HUES48 (cell line): ENCODE measurements around the gene AFAP1.

Experiments
- H3K27ac ChIP-seq: one replicate; pipeline ENCODE4 v1.7.0; 2013; ENCODE audit warnings: low read depth, low read length, inconsistent platforms
- H3K27me3 ChIP-seq: 2 replicates; pipeline ENCODE4 v1.6.1; 2013; ENCODE audit warnings: mild to moderate bottlenecking, low read length; ENCODE audit not compliant: control insufficient read depth, insufficient read depth
- H3K36me3 ChIP-seq: 2 replicates; pipeline ENCODE4 v1.6.1; 2013; ENCODE audit warnings: low read length; ENCODE audit not compliant: control insufficient read depth, insufficient read depth
- H3K4me1 ChIP-seq: 2 replicates; pipeline ENCODE4 v1.6.1; 2013; ENCODE audit warnings: mild to moderate bottlenecking, low read length; ENCODE audit not compliant: control insufficient read depth, insufficient read depth
- H3K4me3 ChIP-seq: 2 replicates; pipeline ENCODE4 v1.5.1; 2013; ENCODE audit warnings: mild to moderate bottlenecking, low read depth, low read length
- H3K9ac ChIP-seq: 2 replicates; pipeline ENCODE4 v1.6.1; 2013; ENCODE audit warnings: mild to moderate bottlenecking, low read depth, low read length, moderate library complexity
- H3K9me3 ChIP-seq: 2 replicates; pipeline ENCODE4 v1.6.1; 2013; ENCODE audit warnings: low read length; ENCODE audit not compliant: control insufficient read depth, insufficient read depth

The AFAP1 gene

DNA sequence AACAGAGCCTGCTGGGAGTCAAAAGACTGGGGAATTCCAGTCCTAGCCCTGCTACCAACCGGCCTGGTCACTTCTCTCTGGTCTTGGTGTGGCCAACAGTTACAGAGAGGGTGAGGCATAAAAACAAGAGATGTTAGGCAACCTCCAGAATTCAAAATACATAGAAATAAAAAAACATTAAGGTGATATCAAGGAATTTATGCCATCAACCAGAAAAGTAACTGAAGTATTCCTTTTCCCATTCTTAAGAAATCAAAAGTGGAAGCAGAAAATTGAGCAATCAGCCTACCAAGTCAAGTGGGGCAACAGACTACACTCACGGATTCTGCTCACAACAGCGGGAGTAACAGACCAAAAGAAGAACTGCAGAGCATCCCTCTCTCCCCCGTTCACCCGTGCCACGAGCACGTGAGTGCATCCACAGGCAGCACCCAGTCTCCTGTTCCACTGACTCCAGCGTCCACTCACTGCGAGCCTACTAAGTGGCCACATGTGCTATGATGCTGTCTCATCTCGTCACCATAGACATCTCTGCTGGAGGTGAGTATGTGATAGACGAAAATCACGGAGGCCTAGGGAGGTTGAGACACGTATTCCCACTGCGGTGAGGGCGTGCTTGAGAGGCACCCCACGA lies 29.3 kb downstream of the AFAP1 start:
- Histone ChIP-seq H3K4me3 (peak overlapping the region; percentile 18; the same call in 1 of the 2 replicates), H3K36me3 (no peaks in the 10 kb centered on the region), H3K27ac (peak overlapping the region; percentile 84), H3K9me3 (no peaks in the 10 kb centered on the region), H3K9ac (peak overlapping the region; percentile 34), H3K27me3 (no peaks in the 10 kb centered on the region), H3K4me1 (peaks cover 61% of the 10 kb centered on the region)

- peak overlapping the region; percentile 30 for H3K27ac ChIP-seq
- H3K9ac ChIP-seq, result no peak overlapping the region
- no peak overlapping the region for H3K4me3 ChIP-seq
- no peaks in the 10 kb centered on the region for H3K9me3 ChIP-seq
- peaks cover 58% of the 10 kb centered on the region for H3K4me1 ChIP-seq
- no peaks in the 10 kb centered on the region for H3K27me3 ChIP-seq
- H3K36me3 ChIP-seq, result no peaks in the 10 kb centered on the region
Measured at GRCh38 chr4:7909463-7910262, 30.0 kb downstream of the AFAP1 start.

GRCh38 chr4:7908668-7909067 lies 31.0 kb downstream of the AFAP1 start:
- H3K27me3 ChIP-seq, result no peaks in the 10 kb centered on the region
- H3K9me3 ChIP-seq, result no peaks in the 10 kb centered on the region
- peaks cover 62% of the 10 kb centered on the region for H3K4me1 ChIP-seq
- H3K27ac ChIP-seq, result no peak overlapping the region
- H3K4me3 ChIP-seq, result no peak overlapping the region
- no peak overlapping the region for H3K9ac ChIP-seq
- H3K36me3 ChIP-seq, result no peaks in the 10 kb centered on the region

GRCh38 chr4:7907142-7907541 lies 32.5 kb downstream of the AFAP1 start:
- no peaks in the 10 kb centered on the region for H3K9me3 ChIP-seq
- no peaks in the 10 kb centered on the region for H3K36me3 ChIP-seq
- no peak overlapping the region for H3K27ac ChIP-seq
- H3K4me3 ChIP-seq, result no peak overlapping the region
- H3K9ac ChIP-seq, result no peak overlapping the region
- H3K27me3 ChIP-seq, result no peaks in the 10 kb centered on the region
- H3K4me1 ChIP-seq, result peaks cover 73% of the 10 kb centered on the region

DNA sequence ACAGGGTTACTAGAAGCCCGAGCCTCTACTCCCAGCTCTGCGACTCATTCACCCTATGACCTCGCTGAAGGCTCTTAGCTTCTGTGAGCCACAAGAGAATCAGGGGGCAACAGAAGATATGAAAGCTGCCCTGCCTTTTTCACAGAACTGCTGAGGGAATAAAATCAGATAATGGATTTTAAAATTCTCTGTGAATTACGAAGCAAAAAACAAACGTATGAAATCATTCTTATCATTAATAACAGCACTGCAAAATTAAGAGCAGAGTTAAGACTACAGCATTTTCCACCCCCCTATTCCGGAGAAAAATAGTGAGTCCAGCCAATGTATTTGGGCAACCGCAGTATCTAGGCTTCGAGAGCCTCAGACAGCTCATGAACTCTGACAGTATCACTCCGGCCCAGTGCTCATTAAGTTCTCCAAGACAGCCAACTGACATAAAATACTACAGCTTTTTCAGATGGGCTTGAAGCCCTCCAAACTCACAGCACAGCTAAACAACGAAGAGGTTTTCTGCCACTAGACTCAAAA lies 33.4 kb downstream of the AFAP1 start:
- Histone ChIP-seq H3K4me3 (no peak overlapping the region), H3K9ac (no peak overlapping the region), H3K4me1 (peaks cover 73% of the 10 kb centered on the region)

GRCh38 chr4:7904952-7905915 lies 34.4 kb downstream of the AFAP1 start:
- no peaks in the 10 kb centered on the region for H3K36me3 ChIP-seq
- no peak overlapping the region for H3K4me3 ChIP-seq
- H3K9me3 ChIP-seq, result no peaks in the 10 kb centered on the region
- peaks cover 72% of the 10 kb centered on the region for H3K4me1 ChIP-seq
- peak overlapping the region; percentile 24 for H3K27ac ChIP-seq
- no peak overlapping the region for H3K9ac ChIP-seq
- H3K27me3 ChIP-seq, result no peaks in the 10 kb centered on the region

More for the DNA sequence above, 33.4 kb downstream of the AFAP1 start:
- Histone ChIP-seq H3K27ac (peak overlapping the region; percentile 24), H3K27me3 (no peaks in the 10 kb centered on the region), H3K36me3 (no peaks in the 10 kb centered on the region), H3K9me3 (no peaks in the 10 kb centered on the region)

DNA sequence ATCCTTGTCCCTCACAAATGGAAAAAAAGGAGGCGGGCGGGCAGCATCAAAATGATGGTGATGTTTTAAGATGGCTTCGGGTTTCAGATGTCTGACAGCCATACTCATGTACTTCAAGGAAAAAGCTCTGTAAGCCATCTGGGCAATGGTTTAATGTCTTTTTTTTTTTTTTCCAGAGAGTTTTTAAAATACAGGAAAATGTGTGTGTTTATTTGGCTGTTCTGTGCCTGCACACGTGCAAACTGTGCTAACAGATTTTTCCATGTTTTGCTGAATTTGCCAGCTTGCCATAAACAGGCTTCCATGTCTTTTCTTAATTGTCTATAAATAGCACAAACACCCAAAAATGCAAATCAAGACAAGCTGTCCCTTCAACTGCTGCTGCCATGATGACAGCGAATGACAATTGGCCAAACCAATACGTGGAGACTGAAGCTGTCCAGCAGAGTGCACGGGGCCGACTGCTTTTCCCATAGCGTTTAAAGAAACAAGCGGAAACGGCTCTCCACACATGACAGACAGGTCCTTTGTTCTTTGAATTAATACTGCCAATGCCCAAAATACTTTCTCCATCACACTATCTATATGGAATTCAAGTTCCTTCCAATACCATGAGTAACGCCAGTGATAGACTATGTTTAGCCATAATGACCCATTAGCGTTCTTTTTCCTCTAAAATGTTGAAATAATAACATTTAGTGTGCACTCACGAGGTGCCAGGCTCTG lies 35.7 kb downstream of the AFAP1 start:
- Histone ChIP-seq H3K9me3 (no peaks in the 10 kb centered on the region), H3K36me3 (no peaks in the 10 kb centered on the region), H3K4me3 (no peak overlapping the region), H3K27me3 (no peaks in the 10 kb centered on the region), H3K9ac (no peak overlapping the region), H3K27ac (no peak overlapping the region), H3K4me1 (peaks cover 72% of the 10 kb centered on the region)

DNA sequence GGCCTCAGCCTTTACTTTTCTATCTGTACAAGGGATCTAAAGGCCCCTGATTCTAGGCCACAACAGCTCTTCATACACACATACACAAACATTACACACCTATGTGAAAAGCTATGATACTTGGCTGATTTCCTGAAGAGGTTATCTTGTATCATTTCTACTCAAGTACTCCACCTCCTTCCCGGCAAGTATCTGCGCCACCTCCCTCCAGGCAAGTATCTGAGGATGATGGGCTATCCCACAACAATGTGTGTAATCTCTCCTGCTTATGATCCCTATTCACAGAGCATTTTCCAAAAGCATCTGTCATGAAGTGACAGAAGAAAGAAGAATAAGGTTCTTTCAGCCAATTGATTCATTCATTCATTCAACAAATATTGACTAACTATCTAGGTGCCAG lies 36.8 kb downstream of the AFAP1 start:
- Histone ChIP-seq H3K4me3 (no peak overlapping the region), H3K9me3 (no peaks in the 10 kb centered on the region), H3K9ac (no peak overlapping the region), H3K27me3 (no peaks in the 10 kb centered on the region), H3K27ac (no peak overlapping the region), H3K36me3 (no peaks in the 10 kb centered on the region), H3K4me1 (peaks cover 70% of the 10 kb centered on the region)

- Histone ChIP-seq H3K4me1 (peaks cover 64% of the 10 kb centered on the region), H3K4me3 (no peak overlapping the region)
Measured at GRCh38 chr4:7902101-7902553, 37.5 kb downstream of the AFAP1 start.

DNA sequence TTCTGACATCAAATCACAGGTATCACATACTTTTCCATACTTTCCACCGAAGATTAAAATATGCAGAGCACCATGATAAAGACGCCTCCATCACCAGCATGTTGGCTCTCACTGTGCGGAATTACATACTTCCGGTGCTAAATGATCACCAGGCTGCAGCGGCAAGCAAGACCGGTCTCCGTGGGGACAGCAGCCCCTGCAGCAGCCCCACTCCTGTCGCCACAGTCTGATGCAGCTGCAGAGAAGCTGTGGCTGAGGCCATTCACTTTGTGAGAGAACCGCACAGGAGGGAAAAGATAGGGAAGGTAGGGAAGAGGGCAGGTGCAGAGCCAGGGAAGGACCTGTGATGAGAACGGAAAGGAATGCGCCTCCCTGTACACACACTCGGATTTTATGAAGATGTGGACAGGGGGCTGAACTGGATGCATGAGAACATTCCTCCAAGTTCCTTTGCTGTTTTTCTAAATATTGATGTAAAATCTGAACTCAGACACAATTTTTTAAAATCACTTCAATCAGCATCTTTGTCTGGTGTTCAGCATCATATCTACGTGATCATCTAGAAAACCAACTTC lies 38.3 kb downstream of the AFAP1 start:
- no peak overlapping the region for H3K9ac ChIP-seq
- no peak overlapping the region for H3K27ac ChIP-seq
- H3K36me3 ChIP-seq, result no peaks in the 10 kb centered on the region
- peaks cover 62% of the 10 kb centered on the region for H3K4me1 ChIP-seq
- H3K27me3 ChIP-seq, result no peaks in the 10 kb centered on the region
- H3K4me3 ChIP-seq, result no peak overlapping the region
- H3K9me3 ChIP-seq, result no peaks in the 10 kb centered on the region

More at GRCh38 chr4:7902101-7902553, 37.5 kb downstream of the AFAP1 start:
- no peak overlapping the region for H3K27ac ChIP-seq
- no peaks in the 10 kb centered on the region for H3K9me3 ChIP-seq
- no peak overlapping the region for H3K9ac ChIP-seq
- H3K27me3 ChIP-seq, result no peaks in the 10 kb centered on the region
- no peaks in the 10 kb centered on the region for H3K36me3 ChIP-seq
